ENCODE data around the gene MZF1.

MZF1 gene

DNA sequence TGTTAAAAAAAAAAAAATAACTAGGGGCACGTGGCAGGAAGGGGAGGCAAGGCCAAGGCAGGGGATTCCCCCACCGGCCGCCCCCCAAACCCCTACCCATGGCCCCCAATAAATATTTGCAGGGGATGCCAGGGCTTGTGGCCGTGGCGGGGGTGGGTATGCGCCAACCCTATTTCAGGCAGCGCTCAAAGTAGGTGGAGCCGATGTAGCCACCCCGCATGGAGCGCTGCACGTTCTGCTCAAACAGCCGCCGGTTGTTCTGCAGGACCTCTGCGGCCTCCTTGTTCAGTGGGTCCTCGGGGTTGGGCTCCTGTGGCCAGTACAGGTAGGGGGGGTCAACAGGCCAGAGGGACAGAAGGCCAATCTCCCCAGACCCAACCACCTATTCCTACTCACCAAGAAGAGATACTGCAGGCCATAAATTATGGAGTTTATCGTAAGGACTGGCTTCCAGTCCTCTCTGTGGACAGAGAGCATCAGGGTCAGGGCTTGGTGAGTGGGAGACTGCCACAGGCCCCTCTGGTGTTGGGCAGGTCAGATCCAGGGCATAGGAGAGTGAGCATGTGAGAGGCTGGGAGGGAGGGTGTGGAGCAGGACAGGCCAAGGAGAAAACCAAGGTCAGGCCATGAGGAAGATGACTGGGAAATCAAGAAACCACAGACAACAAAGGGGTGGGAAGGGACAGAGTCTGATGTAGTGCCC, 17.1 kb downstream of the MZF1 start:
- DNase-seq (ENCODE audit: low read depth, low spot score): no peak

- DNase-seq (ENCODE audit: low read depth, low spot score): no peak
Observed at GRCh38 chr19:58555369-58555885, 17.7 kb downstream of the MZF1 start.

DNA sequence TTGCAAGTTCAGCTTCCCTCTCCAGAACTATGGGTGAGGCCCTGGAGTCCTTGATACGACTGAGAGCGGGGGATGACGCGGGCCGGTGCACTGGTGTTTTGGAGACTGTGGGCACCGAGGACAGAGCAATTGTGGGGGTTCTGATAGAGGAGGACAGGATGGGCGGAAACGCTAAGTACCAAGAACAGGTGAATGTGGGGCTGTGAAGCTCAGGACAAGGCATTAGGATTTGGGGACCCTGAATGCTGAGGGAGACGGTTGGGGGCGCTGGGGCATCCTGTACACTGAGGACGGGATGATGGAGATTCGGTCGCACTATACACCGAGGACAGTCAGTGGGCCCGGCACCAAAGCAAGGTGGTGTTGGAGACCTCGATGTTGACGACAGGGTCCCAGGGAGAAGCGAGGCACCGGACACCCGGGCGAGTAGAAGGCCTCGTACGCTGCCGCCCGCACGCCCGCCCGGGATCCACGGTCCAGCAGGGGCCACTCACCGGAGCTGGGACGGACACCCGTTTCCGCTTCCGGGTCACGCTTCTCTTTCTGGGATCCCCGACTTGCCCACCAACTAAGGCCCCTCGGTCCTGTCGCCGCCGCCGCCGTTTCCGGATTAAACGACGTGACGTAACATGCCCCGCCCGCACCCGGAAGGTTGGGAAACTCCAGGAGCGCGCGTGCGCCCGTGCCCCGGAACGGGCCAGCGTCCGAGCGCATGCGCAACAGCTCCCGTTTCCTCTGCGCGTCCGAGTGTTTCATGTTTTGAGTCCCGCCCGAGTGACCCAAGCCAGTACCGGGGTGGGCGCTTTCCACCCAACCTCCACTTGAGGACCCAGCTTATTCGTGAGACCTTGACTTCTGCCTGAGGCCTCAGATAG, 18.4 kb downstream of the MZF1 start, which contains the start of gene CHMP2A:
Gene CHMP2A (minus strand): TSS at position 612 of the 875 bp plus-strand sequence. CDS start 893 bp downstream, outside the sequence.
- peak; percentile 83 for DNase-seq (ENCODE audit: low read depth, low spot score)

DNA sequence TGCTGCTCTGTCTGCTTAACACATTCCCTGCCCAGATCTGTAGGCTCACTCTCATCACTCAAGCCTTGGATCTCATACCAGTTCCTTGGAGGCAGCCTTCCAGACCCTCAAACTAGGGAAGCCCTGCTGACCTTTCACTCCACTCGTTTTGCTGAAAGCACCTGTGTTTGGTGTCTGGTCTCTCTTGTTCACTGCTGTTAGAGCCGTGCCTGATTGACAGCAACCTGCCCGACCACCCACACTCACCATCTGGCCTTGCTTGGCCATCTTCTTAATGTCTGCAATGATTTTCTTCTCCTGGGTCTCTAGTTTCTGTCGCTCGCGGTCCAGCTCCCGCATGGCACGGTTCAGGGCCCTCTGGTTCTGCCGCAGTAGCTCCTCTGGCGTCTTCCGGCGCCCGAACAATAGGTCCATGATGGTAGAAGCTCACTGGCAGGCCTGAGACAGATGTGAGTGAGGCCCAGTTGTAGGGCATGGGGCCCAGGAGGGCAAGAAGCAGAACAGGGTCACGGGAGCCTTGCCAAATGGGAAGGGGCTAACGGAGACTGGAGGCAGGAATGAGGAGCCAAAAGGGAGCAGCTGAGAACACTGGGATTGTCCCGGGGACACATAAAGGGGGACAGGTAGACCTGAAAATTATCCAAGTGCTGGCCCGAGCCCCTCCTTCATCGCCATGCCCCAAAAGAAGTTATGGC, 19.2 kb downstream of the MZF1 start:
- DNase-seq (ENCODE audit: low read depth, low spot score): no peak

DNA sequence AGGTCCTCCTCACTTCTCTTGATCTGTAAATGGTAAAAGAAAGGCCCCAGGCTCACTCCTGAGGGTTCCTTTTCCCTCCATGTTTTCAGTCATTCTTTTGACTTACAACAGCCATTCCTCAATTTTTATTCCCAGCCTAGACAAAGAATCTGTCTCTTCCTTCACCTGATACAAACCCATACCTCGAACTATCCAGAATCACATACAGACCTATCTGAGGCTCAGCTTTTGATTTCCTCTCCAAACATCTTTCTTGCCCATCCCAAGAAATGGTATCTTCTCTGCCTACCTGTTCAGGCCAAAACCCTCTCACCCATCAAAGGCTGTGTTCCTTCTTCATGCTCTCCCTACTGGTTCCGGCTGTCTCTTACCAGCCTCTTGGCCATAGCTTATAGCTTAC, 20.5 kb downstream of the MZF1 start:
- DNase-seq (ENCODE audit: low read depth, low spot score): no peak

GRCh38 chr19:58551577-58552471, 21.3 kb downstream of the MZF1 start:
- DNase-seq (ENCODE audit: low read depth, low spot score): no peak

GRCh38 chr19:58551123-58551497, 22.0 kb downstream of the MZF1 start:
- no peak for DNase-seq (ENCODE audit: low read depth, low spot score)

DNA sequence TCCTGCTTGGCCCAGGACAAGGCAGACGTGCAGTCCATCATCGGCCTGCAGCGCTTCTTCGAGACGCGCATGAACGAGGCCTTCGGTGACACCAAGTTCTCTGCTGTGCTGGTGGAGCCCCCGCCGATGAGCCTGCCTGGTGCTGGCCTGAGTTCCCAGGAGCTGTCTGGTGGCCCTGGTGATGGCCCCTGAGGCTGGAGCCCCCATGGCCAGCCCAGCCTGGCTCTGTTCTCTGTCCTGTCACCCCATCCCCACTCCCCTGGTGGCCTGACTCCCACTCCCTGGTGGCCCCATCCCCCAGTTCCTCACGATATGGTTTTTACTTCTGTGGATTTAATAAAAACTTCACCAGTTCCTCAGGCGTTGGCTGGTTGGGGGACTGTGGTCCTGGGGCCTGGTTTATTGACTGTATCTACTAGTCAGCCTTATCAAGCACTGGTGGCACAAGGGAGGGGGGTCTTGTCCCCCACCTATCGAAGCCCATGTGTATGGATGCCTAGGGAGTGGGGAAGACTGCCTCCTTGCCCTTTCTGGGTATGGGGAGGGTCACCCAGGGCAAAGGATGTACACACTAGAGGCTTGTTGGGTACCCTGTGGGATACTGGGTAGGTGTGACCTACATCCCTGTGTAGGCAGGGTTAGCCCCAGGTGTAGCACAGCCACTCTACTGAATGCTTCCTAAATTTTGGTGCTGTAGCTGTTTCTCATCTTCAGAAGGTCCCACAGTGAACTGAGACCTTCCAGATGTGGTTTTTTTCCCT, 22.6 kb downstream of the MZF1 start:
- no peak for DNase-seq (ENCODE audit: low read depth, low spot score)

DNA sequence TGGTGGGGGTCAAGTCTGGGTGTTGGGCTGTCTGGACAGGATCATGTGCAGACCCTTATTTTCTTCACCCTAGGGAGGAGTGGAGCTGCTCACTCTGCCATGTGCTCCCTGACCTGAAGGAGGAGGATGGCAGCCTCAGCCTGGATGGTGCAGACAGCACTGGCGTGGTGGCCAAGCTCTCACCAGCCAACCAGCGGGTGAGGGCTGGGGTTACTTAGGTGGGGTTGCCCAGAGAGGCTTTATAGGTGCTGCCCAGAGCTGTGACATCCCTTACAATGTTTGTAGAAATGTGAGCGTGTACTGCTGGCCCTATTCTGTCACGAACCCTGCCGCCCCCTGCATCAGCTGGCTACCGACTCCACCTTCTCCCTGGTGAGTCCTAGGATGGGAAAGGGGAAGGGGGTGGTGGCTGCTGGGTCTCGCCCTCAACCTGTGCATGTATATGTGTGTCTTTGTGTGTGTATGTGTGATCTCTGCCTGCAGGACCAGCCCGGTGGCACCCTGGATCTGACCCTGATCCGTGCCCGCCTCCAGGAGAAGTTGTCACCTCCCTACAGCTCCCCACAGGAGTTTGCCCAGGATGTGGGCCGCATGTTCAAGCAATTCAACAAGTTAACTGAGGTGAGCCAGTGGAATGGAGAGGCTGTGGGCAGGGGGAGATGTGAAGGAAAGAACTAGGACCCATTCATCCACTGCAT, 23.3 kb downstream of the MZF1 start:
- DNase-seq (ENCODE audit: low read depth, low spot score): no peak

- DNase-seq (ENCODE audit: low read depth, low spot score): no peak
Observed at GRCh38 chr19:58548859-58549663, 24.1 kb downstream of the MZF1 start.

GRCh38 chr19:58547323-58548312, 25.5 kb downstream of the MZF1 start:
- no peak for DNase-seq (ENCODE audit: low read depth, low spot score)

- DNase-seq (ENCODE audit: low read depth, low spot score): no peak
Observed at GRCh38 chr19:58546019-58546530, 27.1 kb downstream of the MZF1 start.

GRCh38 chr19:58545286-58546018, 27.7 kb downstream of the MZF1 start:
- DNase-seq (ENCODE audit: low read depth, low spot score): no peak

DNA sequence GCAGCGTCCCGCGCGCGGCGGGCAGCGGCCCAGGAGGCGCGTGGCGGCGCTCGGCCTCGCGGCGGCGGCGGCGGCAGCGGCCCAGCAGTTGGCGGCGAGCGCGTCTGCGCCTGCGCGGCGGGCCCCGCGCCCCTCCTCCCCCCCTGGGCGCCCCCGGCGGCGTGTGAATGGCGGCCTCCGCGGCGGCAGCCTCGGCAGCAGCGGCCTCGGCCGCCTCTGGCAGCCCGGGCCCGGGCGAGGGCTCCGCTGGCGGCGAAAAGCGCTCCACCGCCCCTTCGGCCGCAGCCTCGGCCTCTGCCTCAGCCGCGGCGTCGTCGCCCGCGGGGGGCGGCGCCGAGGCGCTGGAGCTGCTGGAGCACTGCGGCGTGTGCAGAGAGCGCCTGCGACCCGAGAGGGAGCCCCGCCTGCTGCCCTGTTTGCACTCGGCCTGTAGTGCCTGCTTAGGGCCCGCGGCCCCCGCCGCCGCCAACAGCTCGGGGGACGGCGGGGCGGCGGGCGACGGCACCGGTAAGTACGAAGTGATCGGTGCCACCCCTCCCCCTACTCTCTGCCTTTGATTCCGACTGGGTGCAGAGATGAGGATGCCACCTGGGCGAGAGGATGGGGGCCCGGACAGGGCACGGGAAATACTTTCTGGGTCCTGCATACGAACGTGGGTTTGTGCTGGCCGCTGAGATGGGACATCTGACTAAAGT, 28.4 kb downstream of the MZF1 start:
- no peak for DNase-seq (ENCODE audit: low read depth, low spot score)

DNA sequence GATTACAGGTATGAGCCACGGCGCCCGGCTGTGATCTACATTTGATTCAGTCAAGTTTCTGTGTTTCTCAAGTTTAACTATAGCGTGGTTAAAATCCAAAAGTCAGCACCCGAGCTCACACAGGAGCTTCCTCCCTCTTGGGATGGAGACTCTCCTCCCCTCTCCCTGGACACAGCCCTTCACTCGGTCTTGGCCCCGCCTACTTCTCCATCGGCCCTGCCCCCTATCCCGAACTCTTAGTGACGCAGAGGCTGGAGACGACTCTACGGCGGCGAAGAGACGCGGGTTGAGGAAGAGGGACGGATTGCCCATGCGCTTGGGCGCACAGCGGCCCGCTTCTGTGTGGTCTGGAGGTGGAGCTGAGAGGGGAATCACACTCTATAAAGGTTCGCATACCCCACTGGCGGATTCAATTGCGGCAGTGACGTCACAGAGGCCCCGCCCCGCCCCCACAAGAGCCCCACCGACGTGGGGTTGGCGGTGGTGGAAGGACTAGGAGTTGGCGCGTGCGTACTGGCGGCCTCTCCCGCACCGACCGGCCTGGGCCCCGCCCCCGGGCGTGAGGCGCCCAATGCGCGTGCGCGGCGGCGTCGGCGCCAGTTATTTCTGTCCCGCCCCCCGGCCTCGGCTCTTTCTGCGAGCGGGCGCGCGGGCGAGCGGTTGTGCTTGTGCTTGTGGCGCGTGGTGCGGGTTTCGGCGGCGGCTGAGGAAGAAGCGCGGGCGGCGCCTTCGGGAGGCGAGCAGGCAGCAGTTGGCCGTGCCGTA, 29.1 kb downstream of the MZF1 start, which contains the start of gene TRIM28:
Gene TRIM28 (plus strand): TSS at position 239 of the 765 bp plus-strand sequence. CDS start 694 bp downstream, outside the sequence.
- DNase-seq (ENCODE audit: low read depth, low spot score): peak; percentile 85

All from iPS DF 19.7 (cell line).